Breast epithelium (tissue), 3 donors: ENCODE data around the gene GP9.

Source experiments
- CTCF ChIP-seq, 3 donors: fragments of 450-650 bp; IDR thresholded peaks; one replicate each; pipeline ENCODE4 v1.5.1; 2016 to 2017; ENCODE audit warnings: antibody characterized with exemption in 3 of 3, mild to moderate bottlenecking in 3 of 3, moderate library complexity in 3 of 3
- POLR2A ChIP-seq: fragments of 450-650 bp; IDR thresholded peaks from one replicate; pipeline ENCODE4 v1.6.1; 2016; ENCODE audit warnings: antibody characterized with exemption, mild to moderate bottlenecking, moderate library complexity

GRCh38 chr3:129018751-129019150 lies 41.8 kb upstream of the GP9 start:
- TF ChIP-seq CTCF (IDR thresholded peaks at IDR 0.05), result no peak
- no peak for TF ChIP-seq POLR2A
